ENCODE results near the gene POC1A. TPM values are rescaled to one million over a fixed set of nuclear protein-coding genes. Genes with fewer than 3 reads are reported as not detected.

Gene POC1A
- total and polyA plus RNA-seq, 10 of the 15 experiments (the other 5 are each of a cell fraction or from before 2014, with no cell fraction given), result 8.5 to 49.8 (median 23.5) TPM

- intact Hi-C loops (cut with micrococcal nuclease; ENCODE audit: unreplicated experiment) (no loop called here), in situ Hi-C loops (cut with MboI) (no loop called here)
- SMC1A ChIA-PET (ENCODE audit: uncharacterized antibody, unreplicated experiment), result no interaction called here
- no peak overlapping the region for H3K9ac ChIP-seq (ENCODE audit: control insufficient read depth, insufficient read depth, low read length)
- RAD21 ChIA-PET (ENCODE audit: unreplicated experiment), result interaction anchor here (0.6 to 1.3 kb wide), 2 partner anchors 8 to 420 kb away, joined by 3 to 4 read pairs; partner anchors contain the start of gene POC1A
- ATAC-seq, result no peak
- no peaks in the 10 kb centered on the region for H3K9me3 ChIP-seq (replicated peaks; ENCODE audit: control insufficient read depth, insufficient read depth, low read length)
- H3K79me2 ChIP-seq (ENCODE audit: control insufficient read depth, insufficient read depth, low read length), result no peaks in the 10 kb centered on the region
- H2AFZ ChIP-seq (ENCODE audit: control insufficient read depth, low read depth, low read length), result no peak overlapping the region
- POLR2A ChIA-PET, result no interaction called here
- no peak overlapping the region for H3K4me2 ChIP-seq (ENCODE audit: control insufficient read depth, insufficient read depth)
- no peak overlapping the region for H3K27ac ChIP-seq (ENCODE audit: control insufficient read depth, insufficient read depth)
- no peak overlapping the region for H3K4me3 ChIP-seq
- DNase-seq (ENCODE audit: low read depth, low spot score), result no peak
- BruUV-seq (replicated peaks), result no TSS peak
- H3K27me3 ChIP-seq (replicated peaks in 1 of 2; ENCODE audit: control insufficient read depth in 2 of 2, insufficient read depth in 2 of 2, low read length in 1 of 2), result no peaks in the 10 kb centered on the region; a peak in 1 of 4 replicates
- no peaks in the 10 kb centered on the region for H4K20me1 ChIP-seq (ENCODE audit: control insufficient read depth, insufficient read depth)
- TF ChIP-seq SIN3A (IDR thresholded peaks at IDR 0.05; ENCODE audit: low read depth, low read length) (no peak), USF2 (IDR thresholded peaks at IDR 0.05; ENCODE audit: borderline replicate concordance, low read depth, low read length) (no peak), RELA (IDR thresholded peaks at IDR 0.05; ENCODE audit: borderline replicate concordance, partially characterized antibody) (no peak), TAF1 (IDR thresholded peaks at IDR 0.05; ENCODE audit: borderline replicate concordance, low read depth, low read length) (no peak), ZNF217 (IDR thresholded peaks at IDR 0.05) (no peak), NBN (IDR thresholded peaks at IDR 0.05) (no peak), CHD1 (IDR thresholded peaks at IDR 0.05; ENCODE audit: low read depth, low read length) (no peak), MYC (IDR thresholded peaks at IDR 0.05; ENCODE audit: insufficient read depth, insufficient read length, insufficient replicate concordance, low read length, severe bottlenecking) (no peak), ZSCAN29 (IDR thresholded peaks at IDR 0.05) (no peak), CUX1 (IDR thresholded peaks at IDR 0.05; ENCODE audit: insufficient replicate concordance, low read depth, low read length) (no peak), SUPT20H (IDR thresholded peaks at IDR 0.05; ENCODE audit: borderline replicate concordance, control insufficient read depth, low read depth, low read length) (no peak), IKZF1 (conservative IDR thresholded peaks at IDR 0.05) (no peak), EP300 (IDR thresholded peaks at IDR 0.05; ENCODE audit: borderline replicate concordance in 1 of 2, control insufficient read depth in 1 of 2, low read depth in 2 of 2, low read length in 2 of 2) (no peak), HCFC1 (IDR thresholded peaks at IDR 0.05; ENCODE audit: low read length) (no peak)
- CTCF ChIA-PET, result no interaction called here
- WGBS (ENCODE audit: insufficient coverage, insufficient replicate concordance, low lambda C conversion rate, missing lambda C conversion rate), result 80% methylated on average over 7 of the region's 7 CpGs
- no peaks in the 10 kb centered on the region for H3K36me3 ChIP-seq (ENCODE audit: control insufficient read depth in 2 of 2, insufficient read depth in 2 of 2, low read length in 1 of 2)
- H3K4me1 ChIP-seq (ENCODE audit: control insufficient read depth, insufficient read depth, low read length), result no peaks in the 10 kb centered on the region
- FAIRE-seq, result no peak
Observed at GRCh38 chr3:52162250-52162872, 8.1 kb upstream of the POC1A start.

Data from GM12878 (cell line).